ENCODE measurements around the gene DLEC1. TPM values are rescaled to one million over a fixed set of nuclear protein-coding genes. Genes with fewer than 3 reads are reported as not detected.

The DLEC1 gene
- polyA plus RNA-seq, 1 donor from 2014 or later, result 0.25 TPM

DNA sequence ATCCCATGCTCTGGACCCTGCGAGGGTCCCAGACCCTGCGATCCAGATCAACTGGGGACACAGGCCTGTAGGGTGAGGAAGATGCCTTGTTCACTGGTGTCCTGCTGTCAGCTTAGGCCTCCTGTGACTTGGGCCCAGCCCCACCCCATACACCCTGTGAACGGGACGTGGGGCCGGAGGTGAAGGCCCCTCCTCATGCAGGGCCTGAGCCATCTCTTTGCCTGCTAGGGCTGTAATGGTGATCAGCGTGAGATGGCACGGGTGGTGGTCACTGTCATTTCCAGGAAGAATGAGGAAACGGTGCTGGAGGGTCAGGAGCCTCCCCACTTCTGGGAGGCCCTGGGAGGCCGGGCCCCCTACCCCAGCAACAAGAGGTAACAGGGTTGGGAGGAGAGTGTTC is 36.1 kb upstream of the DLEC1 start:
- H3K27ac ChIP-seq (ENCODE audit: low read length), result no peak overlapping the region
- no peak overlapping the region for H2AFZ ChIP-seq (ENCODE audit: low read depth, low read length)
- H3K9me2 ChIP-seq (ENCODE audit: insufficient read depth, low read length), result no peaks in the 10 kb centered on the region
- no peaks in the 10 kb centered on the region for H3K36me3 ChIP-seq (ENCODE audit: insufficient read depth, low read length)
- H3K9ac ChIP-seq (ENCODE audit: low read length), result no peak overlapping the region
- no peaks in the 10 kb centered on the region for H3F3A ChIP-seq (ENCODE audit: insufficient read depth, low read length, poor library complexity, severe bottlenecking)
- no peaks in the 10 kb centered on the region for H3K79me2 ChIP-seq (replicated peaks; ENCODE audit: insufficient read depth, low read length)
- no peak overlapping the region for H3K4me3 ChIP-seq (ENCODE audit: low read length)
- H3K27me3 ChIP-seq (ENCODE audit: insufficient read depth, low read depth, low read length), result peaks cover 3% of the 10 kb centered on the region
- H3K9me3 ChIP-seq (ENCODE audit: low read length), result no peaks in the 10 kb centered on the region
- no peaks in the 10 kb centered on the region for H4K20me1 ChIP-seq (ENCODE audit: insufficient read depth)
- TF ChIP-seq EZH2 (IDR thresholded peaks at IDR 0.05; ENCODE audit: borderline replicate concordance, insufficient read depth, low read length, poor library complexity, severe bottlenecking), result no peak
- no peak for TF ChIP-seq TAF1 (IDR thresholded peaks at IDR 0.05; ENCODE audit: low read depth)
- no peak for TF ChIP-seq POLR2AphosphoS5 (IDR thresholded peaks at IDR 0.05)
- TF ChIP-seq MXI1 (conservative IDR thresholded peaks at IDR 0.05; ENCODE audit: poor library complexity, severe bottlenecking), result no peak
- TF ChIP-seq SMC3 (conservative IDR thresholded peaks at IDR 0.05; ENCODE audit: poor library complexity), result no peak
- H3K4me2 ChIP-seq (ENCODE audit: low read length), result no peak overlapping the region

DNA sequence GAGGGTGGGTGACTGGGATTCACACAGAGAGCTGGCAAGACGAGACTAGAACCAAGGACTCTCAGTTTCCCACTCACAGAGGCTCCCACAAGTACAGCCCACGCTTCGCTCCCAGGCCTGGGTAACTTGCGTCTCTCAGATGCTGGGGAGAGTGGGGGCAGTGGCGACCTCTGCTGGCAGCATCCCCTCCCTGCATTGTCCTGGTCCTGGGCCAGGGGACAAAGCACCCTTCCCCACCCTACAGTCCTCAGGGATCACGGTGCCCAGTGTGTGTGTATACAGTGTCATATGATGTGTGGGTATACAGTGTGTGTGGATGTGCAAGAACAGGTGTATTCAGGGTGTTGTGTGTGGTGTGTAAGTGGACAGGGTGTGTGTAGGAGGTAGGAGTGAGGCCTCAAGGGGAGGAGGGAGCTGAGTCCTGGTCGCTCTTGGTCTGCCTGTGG is 35.6 kb upstream of the DLEC1 start:
- H3K36me3 ChIP-seq (ENCODE audit: insufficient read depth, low read length), result no peaks in the 10 kb centered on the region
- no peak overlapping the region for H3K4me2 ChIP-seq (ENCODE audit: low read length)
- H3K9ac ChIP-seq (ENCODE audit: low read length), result no peak overlapping the region
- no peak for TF ChIP-seq REST (IDR thresholded peaks at IDR 0.05; ENCODE audit: borderline replicate concordance)
- no peak for TF ChIP-seq EZH2 (IDR thresholded peaks at IDR 0.05; ENCODE audit: borderline replicate concordance, insufficient read depth, low read length, poor library complexity, severe bottlenecking)
- no peak for TF ChIP-seq MXI1 (conservative IDR thresholded peaks at IDR 0.05; ENCODE audit: poor library complexity, severe bottlenecking)
- peak; percentile 50 for TF ChIP-seq RAD21 (conservative IDR thresholded peaks at IDR 0.05)
- TF ChIP-seq POLR2AphosphoS5 (IDR thresholded peaks at IDR 0.05), result no peak
- TF ChIP-seq, protein P1, sequence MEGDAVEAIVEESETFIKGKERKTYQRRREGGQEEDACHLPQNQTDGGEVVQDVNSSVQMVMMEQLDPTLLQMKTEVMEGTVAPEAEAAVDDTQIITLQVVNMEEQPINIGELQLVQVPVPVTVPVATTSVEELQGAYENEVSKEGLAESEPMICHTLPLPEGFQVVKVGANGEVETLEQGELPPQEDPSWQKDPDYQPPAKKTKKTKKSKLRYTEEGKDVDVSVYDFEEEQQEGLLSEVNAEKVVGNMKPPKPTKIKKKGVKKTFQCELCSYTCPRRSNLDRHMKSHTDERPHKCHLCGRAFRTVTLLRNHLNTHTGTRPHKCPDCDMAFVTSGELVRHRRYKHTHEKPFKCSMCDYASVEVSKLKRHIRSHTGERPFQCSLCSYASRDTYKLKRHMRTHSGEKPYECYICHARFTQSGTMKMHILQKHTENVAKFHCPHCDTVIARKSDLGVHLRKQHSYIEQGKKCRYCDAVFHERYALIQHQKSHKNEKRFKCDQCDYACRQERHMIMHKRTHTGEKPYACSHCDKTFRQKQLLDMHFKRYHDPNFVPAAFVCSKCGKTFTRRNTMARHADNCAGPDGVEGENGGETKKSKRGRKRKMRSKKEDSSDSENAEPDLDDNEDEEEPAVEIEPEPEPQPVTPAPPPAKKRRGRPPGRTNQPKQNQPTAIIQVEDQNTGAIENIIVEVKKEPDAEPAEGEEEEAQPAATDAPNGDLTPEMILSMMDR (IDR thresholded peaks at IDR 0.05; ENCODE audit: poor library complexity, severe bottlenecking), result peak; percentile 63
- TF ChIP-seq SMC3 (conservative IDR thresholded peaks at IDR 0.05; ENCODE audit: poor library complexity), result peak; percentile 56
- no peaks in the 10 kb centered on the region for H4K20me1 ChIP-seq (ENCODE audit: insufficient read depth)
- no peaks in the 10 kb centered on the region for H3K9me2 ChIP-seq (ENCODE audit: insufficient read depth, low read length)
- no peak overlapping the region for H2AFZ ChIP-seq (ENCODE audit: low read depth, low read length)
- no peaks in the 10 kb centered on the region for H3K79me2 ChIP-seq (replicated peaks; ENCODE audit: insufficient read depth, low read length)
- H3K27ac ChIP-seq (ENCODE audit: low read length), result no peak overlapping the region
- H3K9me3 ChIP-seq (ENCODE audit: low read length), result no peaks in the 10 kb centered on the region
- no peak overlapping the region for H3K4me3 ChIP-seq (ENCODE audit: low read length)
- no peaks in the 10 kb centered on the region for H3F3A ChIP-seq (ENCODE audit: insufficient read depth, low read length, poor library complexity, severe bottlenecking)
- peaks cover 3% of the 10 kb centered on the region for H3K27me3 ChIP-seq (ENCODE audit: insufficient read depth, low read depth, low read length)
